Gastroesophageal sphincter (tissue), 4 donors: ENCODE measurements around the gene PCIF1. TPM values are rescaled to one million over a fixed set of nuclear protein-coding genes. Genes with fewer than 3 reads are reported as not detected.

Experiments
- ATAC-seq: fragments of 150-250 bp; one replicate; pipeline ENCODE4 v1.9.1; 2016; ENCODE audit warnings: mild to moderate bottlenecking, moderate library complexity
- H3K27ac ChIP-seq, 4 donors: fragments of 200-600 bp; sonication (generic) in 3 of 4; 1 replicate in 3 of 4; 2 replicates in 1 of 4; pipeline ENCODE4 v1.5.1; 2016 to 2019
- H3K27me3 ChIP-seq: fragments of 200-600 bp; sonication (generic); one replicate; pipeline ENCODE4 v1.5.1; 2019
- H3K36me3 ChIP-seq, 2 donors: fragments of 200-600 bp; sonication (generic); one replicate each; pipeline ENCODE4 v1.5.1; 2019; ENCODE audit warnings: control low read depth in 1 of 2
- H3K4me1 ChIP-seq, 3 donors: fragments of 200-600 bp; sonication (generic); 1 replicate in 2 of 3; 2 replicates in 1 of 3; pipeline ENCODE4 v1.5.1; 2016 to 2019; ENCODE audit warnings: control low read depth in 2 of 3
- H3K4me3 ChIP-seq, 2 donors: fragments of 200-600 bp; sonication (generic); one replicate each; pipeline ENCODE4 v1.5.1; 2019; ENCODE audit warnings: mild to moderate bottlenecking in 1 of 2, moderate library complexity in 1 of 2
- H3K9me3 ChIP-seq, 3 donors: fragments of 200-600 bp; sonication (generic); one replicate each; pipeline ENCODE4 v1.5.1; 2017 to 2019; ENCODE audit warnings: control low read depth in 2 of 3
- EP300 ChIP-seq: sonication (generic); formaldehyde crosslinking; IDR thresholded peaks from one replicate; pipeline ENCODE4 v1.6.1; 2017; ENCODE audit warnings: antibody characterized with exemption, mild to moderate bottlenecking
- POLR2A ChIP-seq, 2 donors: fragments of 450-650 bp; IDR thresholded peaks; one replicate each; pipeline ENCODE4 v1.6.1; 2017; ENCODE audit warnings: antibody characterized with exemption in 2 of 2, mild to moderate bottlenecking in 2 of 2, moderate library complexity in 1 of 2
- POLR2AphosphoS5 ChIP-seq: sonication (generic); formaldehyde crosslinking; IDR thresholded peaks from one replicate; pipeline ENCODE4 v1.6.1; 2017; ENCODE audit warnings: antibody characterized with exemption
- WGBS, 2 donors: methylation state at CpG; one replicate each; pipeline ENCODE4 v1.1.5; 2018; ENCODE audit warnings: low coverage in 1 of 2; 5-methylcytosine and 5-hydroxymethylcytosine counted together
- total RNA-seq, 4 donors: library from RNA; depleted of rRNA; stranded (reverse); fragments of >200 nt; gene quantifications; one replicate each; pipeline ENCODE4 v1.1.0, GENCODE V29; 2016
- TF ChIP-seq, protein P1 (sequence below), 4 experiments: fragments of 200-600 bp in 2 of 4; fragments of 450-650 bp in 2 of 4; sonication (generic) in 1 of 4; IDR thresholded peaks; one replicate each; pipeline ENCODE4 v1.5.1; 2017 to 2019; ENCODE audit warnings: antibody characterized with exemption in 4 of 4, mild to moderate bottlenecking in 2 of 4, moderate library complexity in 2 of 4

PCIF1 gene
- total RNA-seq, 4 donors from 2014 or later, result 21.5 to 45.3 (median 39.2) TPM

GRCh38 chr20:45965169-45966002 is 30.9 kb downstream of the PCIF1 start:
- Histone ChIP-seq H3K27me3 (no peaks in the 10 kb centered on the region), H3K9me3 (no peaks in the 10 kb centered on the region), H3K4me3 (no peak overlapping the region), H3K4me1 (peaks cover 0 to 21% (median 12%) of the 10 kb centered on the region in 3 donors), H3K27ac (no peak overlapping the region), H3K36me3 (peaks cover 0 to 92% of the 10 kb centered on the region in 2 donors)
- 75 to 83% methylated on average over 3 to 4 of the region's 18 CpGs for WGBS, 2 donors
- no peak for ATAC-seq
- TF ChIP-seq, protein P1, sequence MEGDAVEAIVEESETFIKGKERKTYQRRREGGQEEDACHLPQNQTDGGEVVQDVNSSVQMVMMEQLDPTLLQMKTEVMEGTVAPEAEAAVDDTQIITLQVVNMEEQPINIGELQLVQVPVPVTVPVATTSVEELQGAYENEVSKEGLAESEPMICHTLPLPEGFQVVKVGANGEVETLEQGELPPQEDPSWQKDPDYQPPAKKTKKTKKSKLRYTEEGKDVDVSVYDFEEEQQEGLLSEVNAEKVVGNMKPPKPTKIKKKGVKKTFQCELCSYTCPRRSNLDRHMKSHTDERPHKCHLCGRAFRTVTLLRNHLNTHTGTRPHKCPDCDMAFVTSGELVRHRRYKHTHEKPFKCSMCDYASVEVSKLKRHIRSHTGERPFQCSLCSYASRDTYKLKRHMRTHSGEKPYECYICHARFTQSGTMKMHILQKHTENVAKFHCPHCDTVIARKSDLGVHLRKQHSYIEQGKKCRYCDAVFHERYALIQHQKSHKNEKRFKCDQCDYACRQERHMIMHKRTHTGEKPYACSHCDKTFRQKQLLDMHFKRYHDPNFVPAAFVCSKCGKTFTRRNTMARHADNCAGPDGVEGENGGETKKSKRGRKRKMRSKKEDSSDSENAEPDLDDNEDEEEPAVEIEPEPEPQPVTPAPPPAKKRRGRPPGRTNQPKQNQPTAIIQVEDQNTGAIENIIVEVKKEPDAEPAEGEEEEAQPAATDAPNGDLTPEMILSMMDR (IDR thresholded peaks at IDR 0.05), result no peak
- TF ChIP-seq EP300 (no peak), POLR2AphosphoS5 (no peak)

GRCh38 chr20:45967551-45968080 is 33.1 kb downstream of the PCIF1 start:
- ATAC-seq, result no peak
- no peak overlapping the region for H3K27ac ChIP-seq
- no peak overlapping the region for H3K4me3 ChIP-seq
- no peak for TF ChIP-seq POLR2AphosphoS5
- TF ChIP-seq EP300, result no peak
- TF ChIP-seq, protein P1 (IDR thresholded peaks at IDR 0.05), result no peak
- TF ChIP-seq POLR2A (IDR thresholded peaks at IDR 0.05), result no peak
- no peaks in the 10 kb centered on the region for H3K9me3 ChIP-seq
- H3K4me1 ChIP-seq, result peaks cover 0 to 32% (median 12%) of the 10 kb centered on the region in 3 donors
- no peaks in the 10 kb centered on the region for H3K27me3 ChIP-seq
- peaks cover 0 to 70% of the 10 kb centered on the region in 2 donors for H3K36me3 ChIP-seq
- no CpG with 5 or more reads among the region's 13 CpGs for WGBS, 2 donors

- Histone ChIP-seq H3K36me3 (peaks cover 0 to 65% of the 10 kb centered on the region in 2 donors), H3K27me3 (no peaks in the 10 kb centered on the region), H3K4me1 (peaks cover 0 to 37% (median 12%) of the 10 kb centered on the region in 3 donors), H3K9me3 (no peaks in the 10 kb centered on the region), H3K27ac (no peak overlapping the region), H3K4me3 (no peak overlapping the region)
- TF ChIP-seq POLR2AphosphoS5 (no peak), EP300 (no peak), POLR2A (IDR thresholded peaks at IDR 0.05) (no peak)
- TF ChIP-seq, protein P1 (IDR thresholded peaks at IDR 0.05), result no peak
- 100% methylated on average over 2 of the region's 10 CpGs; no CpG with 5 or more reads in 1 of the 2 donors for WGBS, 2 donors
- ATAC-seq, result no peak
Measured at GRCh38 chr20:45968081-45968671, 33.7 kb downstream of the PCIF1 start.

- Histone ChIP-seq H3K27ac (peak overlapping the region in 3 of 4 donors; percentile 94 to 98 (median 96)), H3K36me3 (peaks cover 0 to 56% of the 10 kb centered on the region in 2 donors)
- 0 to 33% methylated on average over 1 of the region's 14 CpGs for WGBS, 2 donors
Measured at GRCh38 chr20:45968801-45969711, 34.6 kb downstream of the PCIF1 start.

More at GRCh38 chr20:45968801-45969711, 34.6 kb downstream of the PCIF1 start:
- Histone ChIP-seq H3K4me3 (peak overlapping the region in 1 of 2 donors; percentile 90), H3K27me3 (no peaks in the 10 kb centered on the region), H3K4me1 (peaks cover 0 to 37% (median 12%) of the 10 kb centered on the region in 3 donors), H3K9me3 (no peaks in the 10 kb centered on the region)
- no peak for ATAC-seq
- no peak for TF ChIP-seq POLR2A (IDR thresholded peaks at IDR 0.05)
- no peak for TF ChIP-seq EP300
- TF ChIP-seq POLR2AphosphoS5, result no peak
- TF ChIP-seq, protein P1 (IDR thresholded peaks at IDR 0.05), result no peak
